IMR-90 (cell line): Measurements from ENCODE around the gene GRIK3. TPM values are rescaled to one million over a fixed set of nuclear protein-coding genes. Genes with fewer than 3 reads are reported as not detected.

Experiments
- ATAC-seq: fragments of 200-7000 bp; cut with Tn5 transposase; 2 replicates; pipeline ENCODE4 v1.9.1; 2020; ENCODE audit warnings: low read depth, mild to moderate bottlenecking, moderate library complexity
- BruUV-seq: library from RNA; stranded (reverse); fragments of 400-500 nt; replicated peaks from 2 replicates; lab custom pipeline; 2021; lab: Mats Ljungman, UMichigan
- CTCF ChIA-PET: fragments of 300-600 bp; formaldehyde crosslinking; extraction: SDS; loops from one replicate; lab custom pipeline; 2021; ENCODE audit warnings: antibody characterized with exemption; lab: Yijun Ruan, JAX
- POLR2A ChIA-PET: fragments of 300-600 bp; sonication (Branson Sonifier 250); formaldehyde crosslinking; loops from one replicate; lab custom pipeline; 2022; ENCODE audit warnings: antibody characterized with exemption; ENCODE audit not compliant: unreplicated experiment; lab: Charles Lee
- DNase-seq: peaks from one replicate; pipeline ENCODE4 v3.0.0; 2013
- H2AFZ ChIP-seq: replicated peaks from 2 replicates; pipeline ENCODE3; 2013; ENCODE audit warnings: low read length, mild to moderate bottlenecking; ENCODE audit not compliant: poor library complexity
- H2AK5ac ChIP-seq: 2 replicates; pipeline ENCODE4 v1.6.1; 2013; ENCODE audit warnings: low read depth, low read length, inconsistent platforms
- H2AK9ac ChIP-seq: replicated peaks from 2 replicates; pipeline ENCODE3; 2013; ENCODE audit warnings: mild to moderate bottlenecking, low read depth, low read length, moderate library complexity; ENCODE audit not compliant: poor library complexity
- H2BK120ac ChIP-seq: 2 replicates; pipeline ENCODE4 v1.6.1; 2013; ENCODE audit warnings: low read depth, low read length, inconsistent platforms
- H2BK15ac ChIP-seq: 3 replicates; pipeline ENCODE4 v1.6.1; 2013; ENCODE audit warnings: low read depth, low read length, inconsistent platforms
- H2BK20ac ChIP-seq: 2 replicates; pipeline ENCODE4 v1.6.1; 2013; ENCODE audit warnings: low read depth, mild to moderate bottlenecking, inconsistent platforms, low read length, moderate library complexity
- H2BK5ac ChIP-seq: 2 replicates; pipeline ENCODE4 v1.6.1; 2013; ENCODE audit warnings: mild to moderate bottlenecking, low read depth, low read length, inconsistent platforms; ENCODE audit not compliant: poor library complexity, severe bottlenecking
- H3K14ac ChIP-seq: replicated peaks from 2 replicates; pipeline ENCODE4 v1.6.1; 2013; ENCODE audit warnings: low read depth, low read length, inconsistent platforms
- H3K18ac ChIP-seq: 2 replicates; pipeline ENCODE4 v1.6.1; 2013; ENCODE audit warnings: low read depth, low read length, control low read depth
- H3K23ac ChIP-seq: 2 replicates; pipeline ENCODE4 v1.6.1; 2013; ENCODE audit warnings: low read depth, low read length, inconsistent platforms
- H3K27ac ChIP-seq: 2 replicates; pipeline ENCODE4 v1.5.1; 2013; ENCODE audit warnings: mild to moderate bottlenecking, control low read depth, low read length; ENCODE audit not compliant: insufficient read depth
- H3K27me3 ChIP-seq: 2 replicates; pipeline ENCODE4 v1.6.1; 2013; ENCODE audit warnings: low read length; ENCODE audit not compliant: control insufficient read depth, insufficient read depth
- H3K36me3 ChIP-seq: 2 replicates; pipeline ENCODE4 v1.6.1; 2013; ENCODE audit warnings: low read length, mixed read lengths; ENCODE audit not compliant: control insufficient read depth, insufficient read depth
- H3K4ac ChIP-seq: 2 replicates; pipeline ENCODE4 v1.6.1; 2013; ENCODE audit warnings: low read depth, low read length, inconsistent platforms
- H3K4me1 ChIP-seq: 2 replicates; pipeline ENCODE4 v1.6.1; 2013; ENCODE audit warnings: low read length, mixed read lengths; ENCODE audit not compliant: control insufficient read depth, insufficient read depth
- H3K4me2 ChIP-seq: 2 replicates; pipeline ENCODE4 v1.6.1; 2013; ENCODE audit warnings: low read depth, mild to moderate bottlenecking, control low read depth, low read length, moderate library complexity
- H3K4me3 ChIP-seq: 2 replicates; pipeline ENCODE4 v1.5.1; 2013; ENCODE audit warnings: low read depth, mild to moderate bottlenecking, control low read depth, low read length, moderate library complexity; ENCODE audit not compliant: insufficient read depth
- H3K56ac ChIP-seq: 2 replicates; pipeline ENCODE4 v1.6.1; 2013; ENCODE audit warnings: low read length, inconsistent platforms; ENCODE audit not compliant: insufficient read depth; ENCODE audit errors: extremely low read depth
- H3K79me1 ChIP-seq, 2 experiments: 2 replicates each; pipeline ENCODE4 v1.6.1; 2013; ENCODE audit warnings: low read length in 2 of 2, inconsistent platforms in 1 of 2, low read depth in 1 of 2
- H3K9ac ChIP-seq: 2 replicates; pipeline ENCODE4 v1.6.1; 2013; ENCODE audit warnings: low read depth, low read length, control low read depth
- H3K9me1 ChIP-seq: 2 replicates; pipeline ENCODE4 v1.6.1; 2013; ENCODE audit warnings: low read length, inconsistent platforms; ENCODE audit not compliant: insufficient read depth
- H3K9me3 ChIP-seq: 2 replicates; pipeline ENCODE4 v1.6.1; 2013; ENCODE audit warnings: low read length; ENCODE audit not compliant: control insufficient read depth, insufficient read depth
- H4K20me1 ChIP-seq: 2 replicates; pipeline ENCODE4 v1.6.1; 2013; ENCODE audit warnings: low read length, inconsistent platforms; ENCODE audit not compliant: insufficient read depth
- H4K5ac ChIP-seq: 2 replicates; pipeline ENCODE4 v1.6.1; 2013; ENCODE audit warnings: mild to moderate bottlenecking, low read depth, low read length, control low read depth
- H4K8ac ChIP-seq, 2 experiments: 2 replicates each; pipeline ENCODE4 v1.6.1; 2013; ENCODE audit warnings: low read depth in 2 of 2, low read length in 2 of 2, control low read depth in 1 of 2, inconsistent platforms in 1 of 2
- H4K91ac ChIP-seq: 2 replicates; pipeline ENCODE4 v1.6.1; 2013; ENCODE audit warnings: low read depth, low read length, inconsistent platforms; ENCODE audit not compliant: insufficient read depth
- MXI1 ChIP-seq: IDR thresholded peaks from 2 replicates; pipeline ENCODE4 v1.6.1; 2012; ENCODE audit warnings: low read depth, mild to moderate bottlenecking, low read length, moderate library complexity, borderline replicate concordance
- WGBS, 2 experiments: methylation state at CpG; one replicate each; pipeline versions ENCODE4 v1.1.5 to v1.1.7; 2013; ENCODE audit warnings: missing lambda C conversion rate in 2 of 2; ENCODE audit not compliant: insufficient read length in 1 of 2; ENCODE audit errors: extremely low coverage in 2 of 2; 5-methylcytosine and 5-hydroxymethylcytosine counted together
- dilution Hi-C: fragments of 300-500 bp; cut with HindIII; formaldehyde crosslinking; loops from one replicate; pipeline ENCODE4 v1.14.3; 2018; ENCODE audit warnings: low sequenced_read_pairs; ENCODE audit not compliant: unreplicated experiment
- in situ Hi-C: fragments of 300-500 bp; cut with MboI; formaldehyde crosslinking; loops from 3 replicates; pipeline ENCODE4 v1.14.3; 2019; ENCODE audit warnings: low sequenced_read_pairs, inconsistent platforms, mixed read lengths
- intact Hi-C: fragments of 100-400 bp; cut with micrococcal nuclease; formaldehyde crosslinking; loops from 2 replicates; pipeline ENCODE4 v1.10.0; 2022
- polyA plus RNA-seq, 3 experiments: library from polyadenylated mRNA; depleted of rRNA; stranded (reverse); fragments of >200 nt; gene quantifications; 2 replicates each; pipeline ENCODE4 v1.2.3, GENCODE V29; 2012; ENCODE audit warnings: low replicate concordance in 1 of 3
- total RNA-seq: library from RNA; depleted of rRNA; stranded (reverse); fragments of >200 nt; gene quantifications from 2 replicates; pipeline ENCODE4 v1.2.3, GENCODE V29; 2012

Gene GRIK3
- total and polyA plus RNA-seq, 2 of the 4 experiments (the other 2 are of a cell fraction) = not detected

DNA sequence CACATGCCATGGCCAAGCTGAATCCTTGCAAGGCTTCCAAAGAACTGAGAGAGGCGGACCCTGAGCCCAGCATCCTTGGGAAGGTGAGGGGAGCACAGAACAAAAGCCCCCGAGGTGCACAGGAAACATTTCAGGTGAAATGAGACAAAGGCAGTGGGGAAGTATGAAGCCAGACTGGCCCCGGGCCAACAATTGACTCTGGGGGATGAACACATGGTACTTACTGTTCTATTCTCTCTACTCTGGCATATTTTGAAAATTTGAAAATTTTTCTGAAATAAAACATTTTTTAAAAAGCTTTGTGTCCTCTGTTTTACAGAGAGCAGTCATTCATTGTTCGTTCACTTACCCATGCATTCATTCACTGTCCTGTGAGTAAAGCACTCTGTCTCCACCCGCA lies 77.7 kb downstream of the GRIK3 start:
- Histone ChIP-seq H4K91ac (no peak overlapping the region), H3K27ac (no peak overlapping the region), H3K56ac (no peak overlapping the region), H4K20me1 (no peaks in the 10 kb centered on the region), H2AFZ (no peak overlapping the region), H2BK15ac (no peak overlapping the region), H3K4me3 (no peak overlapping the region), H2AK5ac (no peak overlapping the region), H4K8ac (no peak overlapping the region), H3K4me2 (no peak overlapping the region), H2BK5ac (no peak overlapping the region), H3K4ac (no peak overlapping the region), H3K79me1 (no peaks in the 10 kb centered on the region), H3K4me1 (no peaks in the 10 kb centered on the region), H4K5ac (no peak overlapping the region), H3K36me3 (no peaks in the 10 kb centered on the region), H3K9me3 (peaks cover 2% of the 10 kb centered on the region; the same call in 1 of the 2 replicates), H2BK20ac (no peak overlapping the region), H3K18ac (no peak overlapping the region), H3K14ac (no peak overlapping the region), H2AK9ac (no peak overlapping the region), H3K23ac (no peak overlapping the region), H3K9ac (no peak overlapping the region), H3K9me1 (no peaks in the 10 kb centered on the region), H3K27me3 (no peaks in the 10 kb centered on the region), H2BK120ac (no peak overlapping the region)
- DNase-seq = no peak
- CTCF ChIA-PET = no interaction called here
- dilution Hi-C loops = no loop called here
- intact Hi-C loops = no loop called here
- WGBS, 2 experiments = no CpG with 5 or more reads among the region's 5 CpGs
- ATAC-seq = no peak
- BruUV-seq = no TSS peak
- POLR2A ChIA-PET = no interaction called here
- in situ Hi-C loops = no loop called here
- TF ChIP-seq MXI1 = no peak
